Measurements from ENCODE around the gene TLCD1. TPM values are rescaled to one million over a fixed set of nuclear protein-coding genes. Genes with fewer than 3 reads are reported as not detected.
A peak's percentile ranks its signal among the peaks of the same experiment; 100 is the strongest.

TLCD1 gene
- total and polyA plus RNA-seq, 10 of the 15 experiments (the other 5 are each of a cell fraction or from before 2014, with no cell fraction given) = 2.9 to 19.8 (median 7.7) TPM

DNA sequence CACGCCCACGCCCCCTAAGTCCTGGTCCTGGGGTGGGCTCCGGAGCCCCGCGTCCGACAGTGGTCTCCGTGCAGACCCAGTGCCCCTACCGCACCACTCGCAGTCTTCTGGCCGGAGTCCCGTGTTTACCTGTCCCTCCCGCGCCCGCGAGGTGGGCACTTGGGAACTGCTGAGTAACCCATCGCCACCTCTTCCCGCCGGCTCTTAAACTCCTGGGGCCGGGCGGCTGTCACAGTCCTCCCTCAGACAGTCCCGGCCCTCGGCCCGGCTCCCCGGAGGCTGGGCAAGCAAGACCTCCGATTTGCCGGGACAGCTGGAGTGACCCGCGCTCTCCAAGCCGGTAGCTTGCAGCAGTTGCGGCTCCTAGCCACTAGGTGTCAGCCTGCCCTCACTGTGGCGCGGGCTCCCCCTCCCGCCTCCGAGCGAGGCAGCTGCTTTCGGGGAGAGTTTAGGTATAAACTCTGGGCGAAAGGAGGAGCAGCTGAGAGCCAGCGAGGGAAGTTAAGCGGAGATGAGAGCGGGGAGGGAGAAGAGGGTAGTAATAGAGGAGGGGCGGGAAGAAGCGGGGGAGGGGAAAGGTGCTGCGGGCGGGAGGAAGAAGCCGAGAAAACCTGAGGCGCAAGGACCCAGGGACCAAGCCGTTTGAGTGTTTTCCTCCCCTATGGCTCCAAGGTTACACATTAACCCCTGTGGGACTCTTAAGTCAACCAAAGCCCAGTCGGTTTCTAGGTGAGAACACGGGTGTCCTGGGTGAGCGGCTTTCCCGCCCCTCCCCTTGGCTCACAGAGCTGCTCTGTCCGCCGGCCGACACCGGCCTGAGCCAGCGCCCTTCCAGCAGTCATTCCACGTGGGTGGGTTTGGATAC, 826 bp upstream of the TLCD1 start (continued):
- TF ChIP-seq CHD1 (IDR thresholded peaks at IDR 0.05; ENCODE audit: low read depth, low read length) = 0 out of 2 replicates have a peak, but pooled peaks have one; percentile 48
- TF ChIP-seq NBN (IDR thresholded peaks at IDR 0.05) = peak; percentile 97
- TF ChIP-seq POLR2AphosphoS5 (IDR thresholded peaks at IDR 0.05; ENCODE audit: low read length) = peak; percentile 67; the same call in 1 of the 2 replicates

DNA sequence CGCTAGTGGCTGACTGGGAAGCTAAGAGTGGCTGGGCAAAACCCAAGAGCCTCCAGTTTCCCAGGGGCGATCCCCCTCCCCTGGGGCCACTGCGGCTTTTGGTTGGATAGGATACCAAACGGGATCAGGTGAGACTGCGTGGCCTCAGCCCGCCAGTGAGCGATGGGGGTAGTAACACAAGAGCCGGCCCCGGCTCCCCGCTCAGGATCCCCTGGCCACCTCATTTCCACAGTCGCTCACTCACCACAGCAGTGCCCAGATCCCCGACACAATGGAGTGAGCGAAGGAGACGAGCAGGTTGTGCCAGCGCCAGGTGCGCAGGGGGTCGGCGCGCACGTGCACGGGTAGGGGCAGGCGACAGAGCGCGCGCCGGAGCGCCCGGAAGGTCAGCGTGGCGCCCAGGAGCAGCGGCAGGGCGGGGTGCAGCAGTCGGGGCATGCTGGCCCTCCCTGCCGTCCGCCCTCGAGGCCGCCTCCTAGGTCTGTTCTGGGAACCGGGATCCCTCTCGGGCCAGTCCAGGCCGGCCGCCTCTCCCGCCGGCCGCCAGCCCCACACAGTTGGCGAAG, 290 bp downstream of the TLCD1 start:
- H3K36me3 ChIP-seq (ENCODE audit: control insufficient read depth in 2 of 2, insufficient read depth in 2 of 2, low read length in 1 of 2) = peaks cover 12 to 20% of the 10 kb centered on the region in 2 experiments; a peak in 3 of 4 replicates
- TF ChIP-seq YBX1 (IDR thresholded peaks at IDR 0.05) (no peak), POLR2A (IDR thresholded peaks at IDR 0.05; ENCODE audit: low read depth, low read length) (peak; percentile 81), TARDBP (IDR thresholded peaks at IDR 0.05; ENCODE audit: borderline replicate concordance) (0 out of 2 replicates have a peak, but pooled peaks have one; percentile 15), SMAD5 (IDR thresholded peaks at IDR 0.05; ENCODE audit: low read depth) (no peak), SIX5 (IDR thresholded peaks at IDR 0.05; ENCODE audit: low read depth, low read length, severe bottlenecking) (no peak), TCF3 (IDR thresholded peaks at IDR 0.05; ENCODE audit: borderline replicate concordance, insufficient read depth, low read depth, low read length) (peak; percentile 90), RCOR1 (conservative IDR thresholded peaks at IDR 0.05; ENCODE audit: low read depth, low read length) (no peak), RELA (IDR thresholded peaks at IDR 0.05; ENCODE audit: borderline replicate concordance, partially characterized antibody) (no peak)
- TF ChIP-seq, protein P1, sequence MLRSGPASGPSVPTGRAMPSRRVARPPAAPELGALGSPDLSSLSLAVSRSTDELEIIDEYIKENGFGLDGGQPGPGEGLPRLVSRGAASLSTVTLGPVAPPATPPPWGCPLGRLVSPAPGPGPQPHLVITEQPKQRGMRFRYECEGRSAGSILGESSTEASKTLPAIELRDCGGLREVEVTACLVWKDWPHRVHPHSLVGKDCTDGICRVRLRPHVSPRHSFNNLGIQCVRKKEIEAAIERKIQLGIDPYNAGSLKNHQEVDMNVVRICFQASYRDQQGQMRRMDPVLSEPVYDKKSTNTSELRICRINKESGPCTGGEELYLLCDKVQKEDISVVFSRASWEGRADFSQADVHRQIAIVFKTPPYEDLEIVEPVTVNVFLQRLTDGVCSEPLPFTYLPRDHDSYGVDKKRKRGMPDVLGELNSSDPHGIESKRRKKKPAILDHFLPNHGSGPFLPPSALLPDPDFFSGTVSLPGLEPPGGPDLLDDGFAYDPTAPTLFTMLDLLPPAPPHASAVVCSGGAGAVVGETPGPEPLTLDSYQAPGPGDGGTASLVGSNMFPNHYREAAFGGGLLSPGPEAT (IDR thresholded peaks at IDR 0.05; ENCODE audit: low read depth) = no peak
- TF ChIP-seq, protein P2, sequence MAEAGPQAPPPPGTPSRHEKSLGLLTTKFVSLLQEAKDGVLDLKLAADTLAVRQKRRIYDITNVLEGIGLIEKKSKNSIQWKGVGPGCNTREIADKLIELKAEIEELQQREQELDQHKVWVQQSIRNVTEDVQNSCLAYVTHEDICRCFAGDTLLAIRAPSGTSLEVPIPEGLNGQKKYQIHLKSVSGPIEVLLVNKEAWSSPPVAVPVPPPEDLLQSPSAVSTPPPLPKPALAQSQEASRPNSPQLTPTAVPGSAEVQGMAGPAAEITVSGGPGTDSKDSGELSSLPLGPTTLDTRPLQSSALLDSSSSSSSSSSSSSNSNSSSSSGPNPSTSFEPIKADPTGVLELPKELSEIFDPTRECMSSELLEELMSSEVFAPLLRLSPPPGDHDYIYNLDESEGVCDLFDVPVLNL (IDR thresholded peaks at IDR 0.05; ENCODE audit: low read depth, low read length) = no peak
- TF ChIP-seq, protein P3, sequence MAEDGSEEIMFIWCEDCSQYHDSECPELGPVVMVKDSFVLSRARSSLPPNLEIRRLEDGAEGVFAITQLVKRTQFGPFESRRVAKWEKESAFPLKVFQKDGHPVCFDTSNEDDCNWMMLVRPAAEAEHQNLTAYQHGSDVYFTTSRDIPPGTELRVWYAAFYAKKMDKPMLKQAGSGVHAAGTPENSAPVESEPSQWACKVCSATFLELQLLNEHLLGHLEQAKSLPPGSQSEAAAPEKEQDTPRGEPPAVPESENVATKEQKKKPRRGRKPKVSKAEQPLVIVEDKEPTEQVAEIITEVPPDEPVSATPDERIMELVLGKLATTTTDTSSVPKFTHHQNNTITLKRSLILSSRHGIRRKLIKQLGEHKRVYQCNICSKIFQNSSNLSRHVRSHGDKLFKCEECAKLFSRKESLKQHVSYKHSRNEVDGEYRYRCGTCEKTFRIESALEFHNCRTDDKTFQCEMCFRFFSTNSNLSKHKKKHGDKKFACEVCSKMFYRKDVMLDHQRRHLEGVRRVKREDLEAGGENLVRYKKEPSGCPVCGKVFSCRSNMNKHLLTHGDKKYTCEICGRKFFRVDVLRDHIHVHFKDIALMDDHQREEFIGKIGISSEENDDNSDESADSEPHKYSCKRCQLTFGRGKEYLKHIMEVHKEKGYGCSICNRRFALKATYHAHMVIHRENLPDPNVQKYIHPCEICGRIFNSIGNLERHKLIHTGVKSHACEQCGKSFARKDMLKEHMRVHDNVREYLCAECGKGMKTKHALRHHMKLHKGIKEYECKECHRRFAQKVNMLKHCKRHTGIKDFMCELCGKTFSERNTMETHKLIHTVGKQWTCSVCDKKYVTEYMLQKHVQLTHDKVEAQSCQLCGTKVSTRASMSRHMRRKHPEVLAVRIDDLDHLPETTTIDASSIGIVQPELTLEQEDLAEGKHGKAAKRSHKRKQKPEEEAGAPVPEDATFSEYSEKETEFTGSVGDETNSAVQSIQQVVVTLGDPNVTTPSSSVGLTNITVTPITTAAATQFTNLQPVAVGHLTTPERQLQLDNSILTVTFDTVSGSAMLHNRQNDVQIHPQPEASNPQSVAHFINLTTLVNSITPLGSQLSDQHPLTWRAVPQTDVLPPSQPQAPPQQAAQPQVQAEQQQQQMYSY (CRISPR knock-in tag; IDR thresholded peaks at IDR 0.05) = no peak

More for the DNA sequence above, 290 bp downstream of the TLCD1 start:
- Histone ChIP-seq H3K9me3 (replicated peaks; ENCODE audit: control insufficient read depth, insufficient read depth, low read length) (no peaks in the 10 kb centered on the region), H3K4me1 (ENCODE audit: control insufficient read depth, insufficient read depth, low read length) (peaks cover 23% of the 10 kb centered on the region), H3K79me2 (ENCODE audit: control insufficient read depth, insufficient read depth, low read length) (peaks cover 32% of the 10 kb centered on the region), H3K27ac (ENCODE audit: control insufficient read depth, insufficient read depth) (peak overlapping the region; percentile 74), H3K27me3 (replicated peaks in 1 of 2; ENCODE audit: control insufficient read depth in 2 of 2, insufficient read depth in 2 of 2, low read length in 1 of 2) (no peaks in the 10 kb centered on the region), H3K4me3 (peak overlapping the region; percentile 72), H3K9ac (ENCODE audit: control insufficient read depth, insufficient read depth, low read length) (peak overlapping the region; percentile 69), H3K4me2 (ENCODE audit: control insufficient read depth, insufficient read depth) (peak overlapping the region; percentile 82), H4K20me1 (ENCODE audit: control insufficient read depth, insufficient read depth) (no peaks in the 10 kb centered on the region), H2AFZ (ENCODE audit: control insufficient read depth, low read depth, low read length) (no peak overlapping the region; the same call in 1 of the 2 replicates)
- ChIA-PET RAD21 (ENCODE audit: unreplicated experiment) (interaction anchor here (0.9 to 6.8 kb wide), 21 partner anchors 10 to 391 kb away, joined by 3 to 375 read pairs (median 12); partner anchors contain the start of genes BLTP2, DHRS13, FLOT2 and PHF12), CTCF (interaction anchor here (1.0 to 12.6 kb wide), 22 partner anchors 14 to 391 kb away, joined by 3 to 394 read pairs (median 12); partner anchors contain the start of genes BLTP2, DHRS13, FAM222B and FLOT2), SMC1A (ENCODE audit: uncharacterized antibody, unreplicated experiment) (interaction anchor here (1.1 to 11.3 kb wide), 13 partner anchors 10 to 224 kb away, joined by 3 to 326 read pairs (median 10); partner anchors contain the start of genes BLTP2, FLOT2, PROCA1 and TRAF4), POLR2A (interaction anchor here (1.3 to 17.2 kb wide), 10 partner anchors 10 to 415 kb away, joined by 4 to 485 read pairs (median 8); partner anchors contain the start of genes BLTP2, PHF12, PROCA1 and SDF2)
- no TSS peak for BruUV-seq (replicated peaks)
- FAIRE-seq = no peak
- intact Hi-C loops (cut with micrococcal nuclease; ENCODE audit: unreplicated experiment) (loop anchor here (2.0 to 10.0 kb wide), 5 partner anchors 117 to 389 kb away; partner anchors contain the start of genes DHRS13 and FAM222B), in situ Hi-C loops (cut with MboI) (loop anchor here (25.0 kb wide), 1 partner anchor 1263 kb away; the partner anchor contains the start of gene KSR1)
- 3% methylated on average over 38 of the region's 45 CpGs for WGBS (ENCODE audit: insufficient coverage, insufficient replicate concordance, low lambda C conversion rate, missing lambda C conversion rate)
- ATAC-seq = peak; percentile 9
- DNase-seq (ENCODE audit: low read depth, low spot score) = no peak

Measured in GM12878 (cell line).